HG03159 (cell line): ENCODE results near the gene NOL11.
"Not testable (repeated sequence)": the region's sequence is repeated elsewhere in the genome, so short reads cannot be mapped to it uniquely, and the experiment has no call there.

Experiments
- ATAC-seq: cut with Tn5 transposase; IDR thresholded peaks from one replicate; pipeline ENCODE4 v1.9.1; 2021; ENCODE audit warnings: mild to moderate bottlenecking, moderate library complexity; ENCODE audit not compliant: unreplicated experiment

NOL11 gene

DNA sequence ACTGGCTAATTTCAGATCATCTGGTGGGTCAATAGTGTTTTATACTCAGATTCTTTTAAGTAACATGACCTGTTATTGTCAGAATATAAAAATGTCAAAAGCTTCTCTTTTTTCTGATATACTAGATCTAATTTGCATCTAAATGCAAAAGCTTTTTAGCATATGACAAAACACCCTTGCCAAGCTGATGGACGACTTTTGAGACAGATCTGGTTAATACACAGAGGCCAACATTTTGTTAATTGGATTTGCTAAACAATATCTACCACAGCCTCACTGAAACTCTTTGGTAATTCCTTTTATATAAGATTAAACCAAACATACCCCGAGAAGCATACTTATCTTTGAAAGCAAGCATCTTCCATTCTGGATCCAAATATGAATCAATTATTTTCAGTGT lies 10.3 kb upstream of the NOL11 start:
- ATAC-seq: no peak

DNA sequence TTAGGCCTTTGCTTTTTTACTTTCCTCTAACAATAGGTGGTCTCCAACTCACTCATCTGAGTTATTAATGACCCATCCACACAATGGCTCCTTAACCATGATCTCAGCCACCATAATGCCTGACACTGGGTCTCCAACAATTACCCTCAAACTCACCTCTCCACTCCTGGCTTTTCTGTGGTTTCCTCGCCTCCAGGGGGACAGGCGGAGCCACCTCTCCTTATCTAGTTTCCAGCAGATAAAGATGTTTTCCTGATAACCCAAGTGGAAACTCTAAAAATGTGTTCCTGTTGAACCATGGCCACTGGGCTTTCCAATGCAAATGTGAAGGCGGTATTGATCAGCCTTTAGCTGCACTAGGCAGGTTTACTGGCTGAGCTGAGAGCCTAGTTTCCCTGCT lies 9.4 kb upstream of the NOL11 start:
- ATAC-seq: no peak

DNA sequence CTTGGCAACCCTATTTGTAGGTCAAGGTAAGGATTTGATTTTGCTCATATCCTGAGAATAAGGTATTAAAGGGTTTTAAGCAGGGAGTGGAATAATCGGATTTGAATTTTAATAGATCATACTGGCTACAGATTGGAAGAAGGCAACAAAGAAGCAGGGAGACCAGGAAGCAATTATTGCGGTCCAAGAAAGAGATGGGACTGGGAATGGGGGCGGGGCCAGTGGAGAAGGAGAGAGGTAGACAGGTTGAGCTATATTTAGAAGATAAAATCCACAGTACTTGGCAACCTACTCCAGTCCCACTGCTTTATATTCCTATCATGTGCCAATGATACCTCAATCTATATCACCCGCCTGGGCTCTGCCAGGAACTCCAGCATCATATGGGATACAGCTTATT lies 5.8 kb upstream of the NOL11 start:
- no peak for ATAC-seq

DNA sequence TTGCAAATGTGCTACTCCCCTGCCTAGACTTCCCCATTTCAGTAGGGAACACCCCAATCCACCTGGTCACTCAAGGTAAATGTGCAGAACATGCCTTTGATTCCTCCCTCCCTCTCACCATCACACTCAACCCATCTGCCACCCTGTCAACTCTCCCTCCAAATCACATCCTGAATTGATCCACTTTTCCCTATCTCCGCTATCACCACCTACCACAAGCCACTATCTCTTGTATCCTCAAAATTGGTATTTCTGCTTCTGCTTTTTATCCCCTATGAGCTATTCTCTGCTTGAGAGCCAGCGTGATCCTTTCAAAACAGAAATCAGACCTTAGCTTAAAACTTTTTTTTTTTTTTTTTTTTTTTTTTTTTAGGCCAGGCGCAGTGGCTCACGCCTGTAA lies 5.4 kb upstream of the NOL11 start:
- no peak for ATAC-seq

DNA sequence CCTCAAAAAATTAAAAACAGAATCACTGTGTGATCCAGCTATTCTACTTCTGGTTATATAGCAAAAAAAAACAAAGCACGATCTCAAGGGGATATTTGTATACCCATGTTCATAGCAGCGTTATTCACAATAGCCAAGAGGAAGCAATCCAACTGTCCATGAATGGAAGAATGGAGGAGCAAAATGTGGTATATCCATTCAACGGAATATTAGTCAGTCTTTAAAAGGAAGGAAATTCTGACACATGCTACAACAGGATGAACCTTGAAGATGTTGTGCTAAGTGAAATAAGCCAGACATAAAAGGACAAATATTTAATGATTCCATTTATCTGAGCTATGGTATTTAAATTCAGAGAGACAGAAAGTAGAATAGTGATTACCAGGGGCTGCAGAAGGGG lies 4.6 kb upstream of the NOL11 start:
- no peak for ATAC-seq

DNA sequence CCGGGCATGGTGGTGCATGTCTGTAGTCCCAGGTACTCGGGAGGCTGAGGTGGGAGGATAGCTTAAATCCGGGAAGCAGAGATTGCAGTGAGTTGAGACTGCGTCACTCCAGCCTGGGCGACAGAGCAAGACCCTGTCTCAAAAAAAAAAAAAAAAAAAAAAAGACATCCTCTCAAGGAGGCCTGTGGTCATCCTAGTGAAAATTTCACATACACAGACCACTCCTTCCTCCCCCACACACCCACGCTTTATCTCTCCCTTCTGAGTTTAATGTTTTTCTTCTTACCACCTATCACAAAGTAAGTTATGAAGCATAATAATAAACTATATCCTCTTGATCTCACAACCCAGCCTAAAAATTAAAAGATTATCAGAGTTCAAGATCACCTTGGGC lies 1.3 kb upstream of the NOL11 start:
- ATAC-seq: no peak

DNA sequence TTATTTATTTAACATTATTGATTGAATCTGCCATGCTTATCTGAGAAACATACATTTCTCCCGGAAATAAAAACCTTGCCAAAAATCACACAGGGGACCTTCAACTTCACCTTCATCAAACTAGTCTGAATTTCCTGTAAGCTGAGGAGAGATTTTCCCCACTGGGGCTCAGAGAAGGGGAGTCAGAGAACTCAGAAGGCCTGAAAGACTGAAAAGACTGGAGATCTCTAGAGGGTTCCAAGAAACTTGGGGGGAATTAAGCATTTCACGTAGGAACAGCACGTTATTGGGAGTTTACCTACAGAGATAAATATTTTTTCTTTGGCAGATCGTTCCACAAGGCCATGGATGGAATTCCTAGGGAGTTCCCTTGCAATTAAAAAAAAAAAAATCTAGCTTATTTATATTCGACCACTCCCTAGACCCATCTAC lies 528 bp upstream of the NOL11 start:
- no peak for ATAC-seq

DNA sequence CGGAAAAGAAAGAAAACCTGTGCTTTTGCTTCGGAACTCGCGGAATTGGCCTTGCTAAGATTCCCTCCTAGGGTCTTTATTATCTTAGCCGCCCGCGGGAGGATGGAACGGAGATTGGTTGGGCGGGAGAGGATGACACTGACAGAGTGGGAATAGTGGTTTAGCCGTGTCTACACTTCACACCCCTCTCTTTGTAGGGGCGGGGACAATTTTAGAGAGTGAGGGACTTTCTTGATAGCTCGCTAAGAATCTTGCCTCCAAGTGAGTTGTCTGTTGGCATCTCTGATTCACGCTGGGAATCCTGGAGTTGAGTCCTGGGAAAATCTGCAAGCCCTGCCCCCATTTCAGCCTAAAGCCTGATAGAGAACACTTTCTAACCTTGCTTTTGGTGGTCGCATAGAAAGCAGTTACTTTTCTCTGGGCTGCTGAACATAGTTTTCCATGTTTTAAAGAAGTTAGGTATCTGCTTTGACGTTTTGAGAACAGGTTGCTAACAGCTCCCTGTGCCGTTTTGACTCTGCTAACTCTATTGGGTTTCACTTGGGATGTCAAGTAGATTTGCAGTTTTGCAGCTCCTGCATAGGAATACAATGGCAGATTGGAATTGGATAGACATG lies 697 bp downstream of the NOL11 start:
- no peak for ATAC-seq

DNA sequence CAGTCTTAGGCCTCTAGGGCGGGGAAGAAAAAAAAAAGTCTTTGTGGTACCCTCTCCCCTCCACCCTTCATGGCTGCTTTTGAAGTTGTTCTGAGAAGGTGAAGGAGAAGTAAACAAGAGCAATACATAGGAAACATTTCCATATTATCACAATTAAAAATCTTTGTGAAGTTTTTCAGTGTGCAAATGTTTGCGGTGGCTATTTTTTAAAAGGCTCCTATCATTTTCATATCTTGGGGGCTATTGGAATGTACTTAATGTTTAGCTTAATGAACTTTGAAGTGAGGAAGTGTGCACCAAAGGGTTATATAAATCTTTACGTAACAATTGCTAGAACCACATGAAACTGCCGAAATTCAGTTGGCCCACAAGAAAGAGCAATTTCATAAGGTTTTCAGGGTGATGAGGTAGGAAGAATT lies 7.6 kb downstream of the NOL11 start:
- no peak for ATAC-seq

DNA sequence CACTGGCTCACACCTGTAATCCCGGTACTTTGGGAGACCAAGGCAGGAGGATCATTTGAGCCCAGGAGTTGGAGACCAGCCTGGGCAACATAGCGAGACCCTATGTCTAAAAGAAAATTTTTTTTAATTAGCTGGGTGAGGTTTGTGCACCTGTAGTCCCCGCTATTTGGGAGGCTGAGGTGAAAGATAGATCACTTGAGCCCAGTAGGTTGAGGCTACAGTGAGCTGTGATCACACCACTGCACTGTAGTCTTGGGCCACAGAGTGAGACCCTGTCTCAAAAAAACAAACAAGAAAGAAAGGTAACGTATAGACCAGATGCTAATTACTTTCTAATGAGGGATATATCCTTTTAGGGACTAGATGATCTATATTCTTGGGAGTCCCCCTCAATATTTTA lies 8.1 kb downstream of the NOL11 start:
- ATAC-seq: no peak

DNA sequence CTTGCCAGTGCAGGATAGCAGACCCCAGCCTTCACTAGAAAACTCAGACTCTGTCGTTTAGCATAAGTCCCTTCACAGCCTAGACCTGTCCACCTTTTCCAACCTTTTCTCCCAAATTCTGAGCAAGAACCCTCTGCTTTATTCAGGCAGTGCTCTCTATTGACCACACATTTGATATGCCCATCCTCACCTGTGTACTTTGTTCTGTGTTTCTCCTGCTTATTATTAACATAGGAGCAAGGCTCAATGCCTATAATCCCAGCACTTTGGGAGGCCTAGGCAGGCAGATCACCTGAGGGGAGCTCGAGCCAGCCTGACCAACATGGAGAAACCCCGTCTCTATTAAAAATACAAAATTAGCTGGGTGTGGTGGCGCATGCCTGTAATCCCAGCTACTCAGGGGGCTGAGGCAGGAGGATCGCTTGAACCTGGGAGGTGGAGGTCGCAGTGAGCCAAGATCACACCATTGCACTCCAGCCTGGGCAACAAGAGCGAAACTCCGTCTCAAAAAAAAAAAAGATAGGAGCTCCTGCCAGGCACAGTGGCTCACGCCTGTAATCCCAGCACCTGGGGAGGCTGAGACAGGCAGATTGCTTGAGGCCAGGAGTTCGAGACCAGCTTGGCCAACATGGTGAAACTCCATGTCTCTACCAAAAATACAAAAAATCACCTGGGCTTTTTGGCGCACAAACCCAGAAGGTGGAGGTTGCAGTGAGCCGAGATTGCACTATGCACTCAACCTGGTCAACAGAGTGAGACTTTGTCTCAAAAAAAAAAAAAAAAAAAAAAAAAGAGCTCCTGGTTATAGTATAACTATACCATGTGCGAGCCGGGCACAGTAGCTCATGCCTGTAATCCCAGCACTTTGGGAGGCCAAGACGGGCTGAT lies 9.7 kb downstream of the NOL11 start:
- ATAC-seq: not testable (repeated sequence)

DNA sequence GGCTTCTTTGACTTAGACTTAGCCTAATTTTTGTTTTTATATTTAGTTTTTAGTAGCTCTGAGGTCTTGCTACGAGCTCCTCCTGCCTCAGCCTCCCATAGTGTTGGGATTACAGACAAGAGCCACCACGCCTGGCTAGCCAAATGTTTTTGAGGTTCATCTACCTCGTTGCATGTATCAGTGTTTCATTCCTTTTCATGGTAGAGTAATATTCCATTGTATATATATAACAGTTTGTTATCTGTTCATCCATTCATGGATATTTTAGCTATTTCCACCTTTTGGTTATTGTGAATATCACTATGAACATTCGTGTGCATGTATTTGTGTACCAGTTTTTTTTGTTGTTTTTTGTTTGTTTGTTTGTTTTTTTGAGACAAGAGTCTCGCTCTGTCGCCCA lies 12.2 kb downstream of the NOL11 start:
- no peak for ATAC-seq

DNA sequence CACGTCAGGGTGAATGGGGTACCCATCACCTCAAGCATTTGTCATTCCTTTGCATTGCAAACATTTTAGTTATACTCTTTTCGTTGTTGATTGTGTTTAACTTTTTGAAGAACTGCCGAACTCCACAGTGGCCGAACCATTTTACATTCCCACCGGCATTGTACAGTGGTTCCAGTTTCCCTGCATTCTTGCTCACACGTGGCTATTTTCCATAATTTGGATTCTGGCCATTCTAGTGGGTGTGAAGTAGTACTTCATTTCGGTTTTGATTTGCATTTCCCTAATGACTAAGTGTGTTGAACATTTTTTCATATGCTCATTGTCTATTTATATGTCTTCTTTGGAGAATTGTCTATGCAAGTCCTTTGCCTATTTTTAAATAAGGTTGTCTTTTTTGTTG lies 13.0 kb downstream of the NOL11 start:
- no peak for ATAC-seq

DNA sequence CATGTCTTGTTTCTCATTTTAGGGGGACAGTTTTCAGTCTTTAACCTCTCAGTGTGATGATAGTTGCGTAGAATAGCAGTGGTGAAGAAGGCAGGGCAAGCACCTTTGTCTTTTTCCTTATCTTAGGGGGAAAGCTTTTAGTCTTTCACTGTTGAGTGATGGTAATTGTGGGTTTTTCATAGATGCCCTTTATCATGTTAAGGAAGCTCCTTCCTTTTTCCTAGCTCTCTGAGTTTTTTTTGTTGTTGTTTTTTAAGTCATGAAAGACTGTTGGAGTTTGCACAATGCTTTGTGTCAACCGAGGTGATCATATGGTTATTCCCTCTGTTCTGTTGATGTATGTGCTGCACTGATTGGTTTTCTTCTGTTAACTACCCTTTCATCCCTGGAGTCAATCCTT lies 15.7 kb downstream of the NOL11 start:
- ATAC-seq: no peak

DNA sequence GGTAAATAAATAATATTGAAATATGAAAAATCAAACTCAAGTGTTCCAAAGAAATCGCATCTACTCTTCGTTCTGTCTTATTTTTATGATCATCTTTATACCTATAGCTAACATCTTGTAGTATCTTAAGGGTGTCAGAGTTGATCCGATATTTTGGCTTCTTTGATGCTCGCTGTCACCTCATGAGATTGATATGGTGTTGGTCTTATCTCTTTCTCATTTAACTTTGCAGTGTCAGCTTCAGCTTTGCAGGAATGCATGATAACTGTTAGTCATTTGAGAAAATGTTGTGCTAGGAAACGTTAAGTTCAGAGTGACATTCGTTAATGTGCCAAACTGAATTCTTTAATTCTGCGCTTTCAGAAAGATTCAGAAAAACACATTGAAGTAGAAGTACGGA lies 19.4 kb downstream of the NOL11 start:
- ATAC-seq: no peak

DNA sequence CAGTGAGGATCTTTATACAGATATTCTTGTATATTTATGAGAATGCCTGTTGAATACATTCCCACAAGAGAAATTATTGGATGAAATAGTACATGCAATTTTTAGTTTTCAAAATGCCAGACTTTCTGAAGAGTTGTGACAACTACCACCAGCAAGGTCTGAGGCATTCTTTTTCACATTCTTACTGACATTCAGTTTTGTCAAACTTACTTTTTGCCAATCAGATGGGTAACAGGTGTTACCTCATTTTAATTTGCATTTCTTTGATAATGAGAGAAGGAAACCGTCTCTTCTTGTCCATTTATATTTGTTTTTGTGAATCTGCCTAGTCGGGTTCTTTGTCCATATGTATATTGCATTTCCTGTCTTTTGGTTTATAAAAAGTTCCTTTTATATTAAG lies 24.3 kb downstream of the NOL11 start:
- ATAC-seq: no peak

DNA sequence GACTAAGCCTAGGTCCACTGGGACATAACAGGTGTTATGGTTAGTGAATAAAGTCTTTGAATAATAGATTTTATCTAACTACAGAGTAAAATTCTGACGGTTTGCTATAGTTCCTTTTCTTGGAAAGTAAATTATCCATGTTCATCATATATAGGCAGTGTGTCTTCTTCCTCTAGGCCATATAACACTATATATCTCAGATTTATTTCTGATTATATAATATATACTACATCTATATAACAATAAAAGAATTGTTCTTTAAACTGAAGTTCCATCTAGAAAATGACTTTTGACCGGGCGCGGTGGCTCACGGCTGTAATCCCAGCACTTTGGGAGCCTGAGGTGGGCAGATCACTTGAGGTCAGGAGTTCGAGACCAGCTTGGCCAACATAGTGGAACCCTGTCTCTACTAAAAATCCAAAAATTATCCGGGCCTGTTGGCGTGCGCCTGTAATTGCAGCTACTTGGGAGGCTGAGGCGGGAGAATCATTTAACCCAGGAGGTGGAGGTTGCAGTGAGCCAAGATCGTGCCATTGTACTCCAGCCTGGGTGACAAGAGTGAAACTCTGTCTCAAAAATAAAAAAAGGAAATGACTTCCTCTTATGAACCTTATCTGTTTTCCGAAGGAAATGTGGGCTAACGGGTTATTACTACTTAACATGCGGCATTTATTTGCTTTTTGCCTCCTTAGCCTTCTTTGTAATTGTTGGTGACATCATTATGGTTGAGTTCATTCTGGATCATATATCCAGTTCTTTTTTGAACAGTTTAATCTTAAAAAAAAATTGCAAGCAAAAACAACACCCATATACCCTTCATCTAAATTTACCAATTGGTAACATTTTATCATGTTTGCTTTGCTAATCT lies 29.2 kb downstream of the NOL11 start:
- no peak for ATAC-seq

DNA sequence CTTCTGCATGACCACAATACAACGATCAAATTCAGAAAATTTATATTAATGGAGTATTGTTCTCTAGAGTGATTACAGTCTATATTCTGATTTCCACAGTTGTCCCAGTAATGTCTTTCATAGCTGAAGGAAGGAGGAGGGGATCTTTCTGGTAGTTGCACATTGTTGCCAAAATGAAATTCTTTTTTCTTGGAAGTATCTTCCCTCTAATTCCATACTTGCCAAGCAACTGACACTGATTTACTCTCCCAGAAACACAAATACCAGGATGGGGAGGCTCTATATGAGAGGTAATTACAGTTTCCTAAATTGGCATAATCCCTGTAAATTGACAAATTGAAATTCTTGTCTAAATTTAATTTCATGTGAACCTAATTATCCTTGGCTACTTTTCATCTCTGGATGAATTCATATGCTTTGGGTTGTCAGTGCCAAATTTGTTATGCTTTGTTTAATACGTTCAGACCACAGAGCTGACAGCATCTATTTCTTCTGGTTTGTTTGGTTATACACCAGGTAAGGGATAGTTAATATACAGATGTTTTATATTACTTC lies 30.0 kb downstream of the NOL11 start:
- ATAC-seq: no peak

DNA sequence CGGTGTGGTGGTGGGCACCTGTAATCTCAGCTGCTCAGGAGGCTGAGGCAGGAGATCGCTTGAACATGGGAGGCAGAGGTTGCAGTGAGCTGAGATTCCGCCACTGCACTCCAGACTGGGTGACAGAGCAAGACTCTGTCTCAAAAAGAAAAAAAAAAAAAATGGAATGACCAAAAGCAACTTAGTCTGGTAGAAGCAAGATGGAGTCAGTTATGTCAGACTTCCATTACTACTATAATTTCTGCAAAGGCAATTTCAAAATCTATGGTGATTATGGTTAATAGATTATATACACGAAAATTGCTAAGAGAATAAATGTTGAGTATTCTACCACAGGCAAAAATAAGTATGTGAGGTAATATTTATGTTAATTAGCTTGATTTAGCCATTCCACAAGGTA lies 32.3 kb downstream of the NOL11 start:
- no peak for ATAC-seq

DNA sequence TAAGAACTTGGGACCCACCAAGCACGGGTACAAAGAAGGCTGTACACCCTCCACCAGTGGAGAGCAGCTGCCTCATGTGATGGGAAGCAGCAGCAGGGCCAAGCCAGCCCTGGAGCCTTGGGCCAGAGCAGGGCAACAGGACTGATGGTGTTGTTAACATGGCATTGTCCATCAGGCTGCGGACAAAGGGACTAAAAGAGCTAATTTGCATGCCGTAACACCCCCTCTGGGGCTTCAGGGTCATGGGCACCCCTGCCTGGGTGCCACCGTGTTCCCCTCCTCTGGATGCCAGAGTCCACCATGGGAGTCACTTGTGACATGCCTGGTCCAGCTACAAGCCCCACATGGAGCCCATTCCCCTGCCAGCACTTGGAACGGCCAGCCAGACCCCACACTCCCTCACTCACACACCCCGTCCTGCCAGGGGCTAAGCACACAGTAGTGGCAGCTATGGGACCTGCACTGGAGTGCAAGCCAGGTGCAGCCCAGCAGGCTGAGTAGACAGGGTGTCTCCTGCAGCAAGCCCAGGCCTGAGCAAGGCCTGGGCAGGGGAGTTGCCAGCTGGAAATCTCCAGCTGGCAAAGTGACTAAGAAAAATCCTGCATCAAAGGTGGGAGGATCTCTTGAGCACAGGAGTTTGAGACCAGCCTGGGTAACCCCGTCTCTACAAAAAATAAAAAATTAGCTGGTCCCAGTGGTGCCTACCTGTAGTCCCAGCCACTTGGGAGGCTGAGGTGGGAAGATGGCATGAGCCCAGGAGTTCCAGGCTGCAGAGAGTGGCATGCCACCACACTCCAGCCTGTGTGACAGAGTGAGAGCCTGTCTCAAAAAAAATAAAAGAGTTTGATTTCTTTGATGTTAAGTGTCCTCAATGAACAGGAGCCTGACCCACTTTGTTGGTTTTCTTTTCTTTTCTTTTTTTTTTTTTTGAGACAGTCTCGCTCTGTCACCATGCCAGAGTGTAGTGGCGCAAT lies 33.7 kb downstream of the NOL11 start:
- no peak for ATAC-seq
